ENCODE results near the gene PAQR4. TPM values are rescaled to one million over a fixed set of nuclear protein-coding genes. Genes with fewer than 3 reads are reported as not detected.

PAQR4 gene
- total and polyA plus RNA-seq, 8 donors, result 2.7 to 43.2 (median 9.7) TPM

DNA sequence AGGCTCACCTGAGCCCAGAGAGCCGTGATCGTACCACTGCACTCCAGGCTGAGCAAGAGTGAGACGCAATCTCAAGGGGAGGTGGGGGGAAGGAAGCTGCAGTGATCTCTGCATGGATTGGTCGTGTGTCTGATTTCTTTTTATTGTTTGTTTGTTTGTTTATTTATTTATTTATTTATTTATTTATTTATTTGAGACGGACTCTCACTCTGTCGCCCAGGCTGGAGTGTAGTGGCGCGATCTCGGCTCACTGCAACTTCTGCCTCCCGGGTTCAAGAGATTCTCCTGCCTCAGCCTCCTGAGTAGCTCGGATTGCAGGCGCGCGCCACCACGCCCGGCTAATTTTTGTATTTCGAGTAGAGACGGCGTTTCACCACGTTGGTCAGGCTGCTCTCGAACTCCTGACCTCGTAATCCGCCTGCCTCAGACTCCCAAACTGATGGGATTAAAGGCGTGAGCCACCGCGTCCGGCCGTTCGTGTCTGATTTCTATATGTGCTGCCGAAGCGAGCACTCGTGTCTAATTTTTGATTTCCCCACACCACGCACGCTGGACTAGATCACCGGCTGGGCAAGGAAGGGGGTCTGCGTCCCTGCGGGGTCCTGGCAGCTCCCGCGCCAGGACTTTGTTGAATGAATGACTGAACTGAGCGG, 50.6 kb downstream of the PAQR4 start:
- Histone ChIP-seq H3K4me3 (peak overlapping the region; percentile 63 to 85 (median 72)), H3K27me3 (peaks cover 0 to 37% (median 20%) of the 10 kb centered on the region in 3 donors), H3K27ac (peak overlapping the region in 4 of 5 donors; percentile 97 to 99 (median 98)), H3K36me3 (no peaks in the 10 kb centered on the region), H3K9me3 (no peaks in the 10 kb centered on the region), H3K4me1 (peaks cover 38 to 71% (median 65%) of the 10 kb centered on the region in 4 donors)
- 26 to 37% (median 31%) methylated on average over 35 to 40 of the region's 40 CpGs for WGBS, 5 donors
- intact Hi-C loops (cut with DNase I; ENCODE audit: low total_unique reads), result no loop called here
- no peak for TF ChIP-seq POLR2AphosphoS5 (IDR thresholded peaks at IDR 0.05)
- TF ChIP-seq EP300 (IDR thresholded peaks at IDR 0.05), result no peak
- no peak for TF ChIP-seq CTCF (IDR thresholded peaks at IDR 0.05)
- TF ChIP-seq POLR2A (IDR thresholded peaks at IDR 0.05), result no peak
- no peak for DNase-seq

DNA sequence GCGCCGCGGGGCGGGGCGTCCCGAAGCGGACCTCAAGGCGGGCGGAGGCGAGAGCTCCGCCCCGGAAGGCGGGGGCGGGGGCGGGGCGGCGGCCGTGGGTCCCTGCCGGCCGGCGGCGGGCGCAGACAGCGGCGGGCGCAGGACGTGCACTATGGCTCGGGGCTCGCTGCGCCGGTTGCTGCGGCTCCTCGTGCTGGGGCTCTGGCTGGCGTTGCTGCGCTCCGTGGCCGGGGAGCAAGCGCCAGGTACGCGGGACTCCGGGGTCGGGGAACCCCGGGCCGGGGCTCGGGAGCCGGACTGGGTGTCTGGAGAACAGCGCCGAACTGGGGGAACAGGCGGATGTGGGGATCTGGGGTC, 51.1 kb downstream of the PAQR4 start, which contains the start of gene TNFRSF12A:
TSS of gene TNFRSF12A (plus strand) at position 122 of the 357 bp plus-strand sequence. CDS start at position 152, 30 bp downstream.
- Histone ChIP-seq H3K27ac (peak within 1 kb of the TSS; percentile 97 to 99 (median 98)), H3K4me1 (peaks cover 38 to 76% (median 70%) of the 10 kb centered on the region in 4 donors)

DNA sequence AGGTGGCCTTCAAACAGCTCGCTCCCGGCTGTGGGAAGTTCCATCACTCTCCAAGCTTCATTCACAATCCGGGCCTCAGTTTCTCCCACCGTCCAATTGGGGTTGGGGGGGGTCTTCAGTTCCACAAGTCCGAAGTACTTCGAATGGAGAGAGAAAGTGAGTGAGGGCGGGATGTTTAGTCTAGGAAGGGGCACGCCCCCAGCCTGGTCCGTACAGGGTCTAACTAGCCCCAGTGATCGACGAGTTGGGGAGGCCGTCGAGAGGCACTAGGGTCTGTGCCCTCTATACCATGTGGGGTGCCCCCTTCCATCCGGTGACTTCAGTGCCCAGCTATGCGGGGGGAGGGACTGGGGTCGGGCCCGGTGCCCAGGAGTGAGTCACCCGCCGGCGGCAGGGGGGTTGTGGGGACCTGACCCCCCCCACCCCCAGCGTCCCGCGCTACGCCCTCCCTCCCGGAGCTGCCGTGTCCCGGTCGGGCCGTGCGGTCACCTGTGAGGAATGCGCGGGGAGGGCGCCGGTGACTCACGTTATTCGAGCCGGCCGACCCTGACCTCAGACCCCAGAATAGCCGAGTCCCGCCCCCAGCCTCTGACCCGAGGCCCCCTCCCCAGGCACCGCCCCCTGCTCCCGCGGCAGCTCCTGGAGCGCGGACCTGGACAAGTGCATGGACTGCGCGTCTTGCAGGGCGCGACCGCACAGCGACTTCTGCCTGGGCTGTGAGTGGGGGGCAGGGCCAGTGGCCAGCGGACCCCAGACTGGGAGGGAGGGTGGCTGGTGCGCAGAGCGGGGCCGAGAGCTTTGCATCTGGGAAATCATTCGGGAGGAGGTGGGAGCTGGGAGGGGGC, 51.7 kb downstream of the PAQR4 start:
- peak overlapping the region; percentile 63 to 85 (median 72) for H3K4me3 ChIP-seq
- H3K27me3 ChIP-seq, result peaks cover 0 to 28% (median 20%) of the 10 kb centered on the region in 3 donors
- peak overlapping the region; percentile 97 to 99 (median 98) for H3K27ac ChIP-seq
- peak; percentile 78 to 94 for DNase-seq
- TF ChIP-seq EP300 (IDR thresholded peaks at IDR 0.05) (no peak), CTCF (IDR thresholded peaks at IDR 0.05) (no peak), POLR2AphosphoS5 (IDR thresholded peaks at IDR 0.05) (peak; percentile 13 to 74 (median 37)), POLR2A (IDR thresholded peaks at IDR 0.05) (no peak)
- intact Hi-C loops (cut with DNase I; ENCODE audit: low total_unique reads), result no loop called here
- 0 to 1% (median 1%) methylated on average over 30 to 57 of the region's 57 CpGs for WGBS, 5 donors
- no peaks in the 10 kb centered on the region for H3K9me3 ChIP-seq
- H3K4me1 ChIP-seq, result peaks cover 38 to 81% (median 75%) of the 10 kb centered on the region in 4 donors
- peaks cover 0 to 5% (median 3%) of the 10 kb centered on the region in 4 donors for H3K36me3 ChIP-seq

More for the DNA sequence above, 51.1 kb downstream of the PAQR4 start, which contains the start of gene TNFRSF12A:
- intact Hi-C loops (cut with DNase I; ENCODE audit: low total_unique reads), result no loop called here
- peak within 1 kb of the TSS; percentile 63 to 85 (median 72) for H3K4me3 ChIP-seq
- peak; percentile 81 to 96 for DNase-seq
- peaks cover 0 to 34% (median 20%) of the 10 kb centered on the region in 3 donors for H3K27me3 ChIP-seq
- H3K36me3 ChIP-seq, result no peaks in the 10 kb centered on the region
- TF ChIP-seq POLR2A (IDR thresholded peaks at IDR 0.05), result peak in 1 of 4 donors; percentile 66
- no peak for TF ChIP-seq CTCF (IDR thresholded peaks at IDR 0.05)
- TF ChIP-seq POLR2AphosphoS5 (IDR thresholded peaks at IDR 0.05), result peak; percentile 33 to 90 (median 88)
- 0 to 1% (median 1%) methylated on average over 9 to 49 of the region's 49 CpGs for WGBS, 5 donors
- no peaks in the 10 kb centered on the region for H3K9me3 ChIP-seq
